ENCODE results near the gene GAB2.
"Not testable (repeated sequence)": the region's sequence is repeated elsewhere in the genome, so short reads cannot be mapped to it uniquely, and the experiment has no call there.

GRCh38 chr11:78175862-78176261 lies 241.8 kb downstream of the GAB2 start:
- TF ChIP-seq CTCF (IDR thresholded peaks at IDR 0.05); USF2 (IDR thresholded peaks at IDR 0.05); MYC (IDR thresholded peaks at IDR 0.05; ENCODE audit: borderline replicate concordance, low read length); POLR2AphosphoS2 (conservative IDR thresholded peaks at IDR 0.05; ENCODE audit: low read length): not testable (repeated sequence)
